ENCODE data around the gene HEPACAM2.

GRCh38 chr7:93142127-93142526 is 84.1 kb downstream of the HEPACAM2 start:
- TF ChIP-seq, protein P1, sequence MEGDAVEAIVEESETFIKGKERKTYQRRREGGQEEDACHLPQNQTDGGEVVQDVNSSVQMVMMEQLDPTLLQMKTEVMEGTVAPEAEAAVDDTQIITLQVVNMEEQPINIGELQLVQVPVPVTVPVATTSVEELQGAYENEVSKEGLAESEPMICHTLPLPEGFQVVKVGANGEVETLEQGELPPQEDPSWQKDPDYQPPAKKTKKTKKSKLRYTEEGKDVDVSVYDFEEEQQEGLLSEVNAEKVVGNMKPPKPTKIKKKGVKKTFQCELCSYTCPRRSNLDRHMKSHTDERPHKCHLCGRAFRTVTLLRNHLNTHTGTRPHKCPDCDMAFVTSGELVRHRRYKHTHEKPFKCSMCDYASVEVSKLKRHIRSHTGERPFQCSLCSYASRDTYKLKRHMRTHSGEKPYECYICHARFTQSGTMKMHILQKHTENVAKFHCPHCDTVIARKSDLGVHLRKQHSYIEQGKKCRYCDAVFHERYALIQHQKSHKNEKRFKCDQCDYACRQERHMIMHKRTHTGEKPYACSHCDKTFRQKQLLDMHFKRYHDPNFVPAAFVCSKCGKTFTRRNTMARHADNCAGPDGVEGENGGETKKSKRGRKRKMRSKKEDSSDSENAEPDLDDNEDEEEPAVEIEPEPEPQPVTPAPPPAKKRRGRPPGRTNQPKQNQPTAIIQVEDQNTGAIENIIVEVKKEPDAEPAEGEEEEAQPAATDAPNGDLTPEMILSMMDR (IDR thresholded peaks at IDR 0.05; ENCODE audit: low read depth, low read length) = no peak
- TF ChIP-seq EZH2phosphoT487 (IDR thresholded peaks at IDR 0.05; ENCODE audit: low read depth) = no peak

Data from OCI-LY3 (cell line).